Activated CD8-positive, alpha-beta T cell treated with anti-CD3 and anti-CD28 coated beads for 36 hours (primary cell): Measurements from ENCODE around the gene LRRC3. TPM values are rescaled to one million over a fixed set of nuclear protein-coding genes. Genes with fewer than 3 reads are reported as not detected.
"Not testable (repeated sequence)": the region's sequence is repeated elsewhere in the genome, so short reads cannot be mapped to it uniquely, and the experiment has no call there.

Source experiments
- ATAC-seq: fragments of 200-7000 bp; cut with Tn5 transposase; one replicate; pipeline ENCODE4 v1.10.0; 2021; ENCODE audit warnings: mild to moderate bottlenecking, moderate library complexity
- CTCF ChIA-PET: fragments of 350-600 bp; sonication (Branson Sonifier 250); formaldehyde crosslinking; loops from one replicate; lab custom pipeline; 2021; ENCODE audit warnings: antibody characterized with exemption; lab: Charles Lee
- POLR2A ChIA-PET: fragments of 350-600 bp; sonication (Branson Sonifier 250); formaldehyde crosslinking; loops from one replicate; lab custom pipeline; 2021; ENCODE audit warnings: antibody characterized with exemption; lab: Charles Lee
- DNase-seq: peaks from one replicate; pipeline ENCODE4 v3.0.0-alpha.2; 2020
- H3K27ac Mint-ChIP-seq: one replicate; pipeline ENCODE4 v1.8.0; 2021; ENCODE audit warnings: mild to moderate bottlenecking, mixed read lengths
- H3K27me3 Mint-ChIP-seq: one replicate; pipeline ENCODE4 v1.8.0; 2021; ENCODE audit warnings: mixed read lengths
- H3K36me3 Mint-ChIP-seq: one replicate; pipeline ENCODE4 v1.8.0; 2021; ENCODE audit warnings: low read depth, mixed read lengths
- H3K4me1 Mint-ChIP-seq: one replicate; pipeline ENCODE4 v1.8.0; 2021; ENCODE audit warnings: low read depth, mixed read lengths
- H3K4me3 Mint-ChIP-seq: one replicate; pipeline ENCODE4 v1.8.0; 2021; ENCODE audit warnings: mild to moderate bottlenecking, moderate library complexity, mixed read lengths
- H3K9me3 Mint-ChIP-seq: one replicate; pipeline ENCODE4 v1.8.0; 2021; ENCODE audit warnings: mixed read lengths
- CTCF ChIP-seq: fragments of 200-600 bp; IDR thresholded peaks from one replicate; pipeline ENCODE4 v1.8.0; 2022; ENCODE audit warnings: antibody characterized with exemption, mild to moderate bottlenecking
- intact Hi-C: fragments of 100-400 bp; cut with micrococcal nuclease; formaldehyde crosslinking; loops from one replicate; pipeline ENCODE4 v1.10.0; 2022
- total RNA-seq, 2 experiments: library from RNA; stranded (reverse); gene quantifications; one replicate each; pipeline ENCODE4 v1.2.3, GENCODE V29; 2021

The LRRC3 gene
- total RNA-seq, 2 experiments from 2014 or later: 1.8 to 1.9 TPM

GRCh38 chr21:44416193-44416592, 39.1 kb upstream of the LRRC3 start:
- ATAC-seq: no peak
- CTCF ChIA-PET: no interaction called here
- H3K9me3 Mint-ChIP-seq: peaks cover 2% of the 10 kb centered on the region
- intact Hi-C loops: no loop called here
- H3K27ac Mint-ChIP-seq: no peak overlapping the region
- no peak for DNase-seq
- no peaks in the 10 kb centered on the region for H3K4me1 Mint-ChIP-seq
- POLR2A ChIA-PET: no interaction called here
- H3K36me3 Mint-ChIP-seq: no peaks in the 10 kb centered on the region
- no peak for TF ChIP-seq CTCF
- H3K27me3 Mint-ChIP-seq: no peaks in the 10 kb centered on the region
- H3K4me3 Mint-ChIP-seq: no peak overlapping the region

GRCh38 chr21:44417621-44418107, 37.6 kb upstream of the LRRC3 start:
- ATAC-seq, intact Hi-C loops: not testable (repeated sequence)

GRCh38 chr21:44418108-44418875, 37.0 kb upstream of the LRRC3 start:
- Mint-ChIP-seq H3K4me1 (no peaks in the 10 kb centered on the region), H3K4me3 (no peak overlapping the region), H3K9me3 (peaks cover 2% of the 10 kb centered on the region), H3K36me3 (no peaks in the 10 kb centered on the region), H3K27me3 (no peaks in the 10 kb centered on the region), H3K27ac (no peak overlapping the region)
- CTCF ChIA-PET: no interaction called here
- ATAC-seq: no peak
- DNase-seq: no peak
- intact Hi-C loops: no loop called here
- TF ChIP-seq CTCF: no peak
- POLR2A ChIA-PET: no interaction called here

More at GRCh38 chr21:44417621-44418107, 37.6 kb upstream of the LRRC3 start:
- H3K36me3 Mint-ChIP-seq, H3K4me1 Mint-ChIP-seq, H3K9me3 Mint-ChIP-seq, H3K27me3 Mint-ChIP-seq, DNase-seq, H3K4me3 Mint-ChIP-seq, CTCF ChIA-PET, H3K27ac Mint-ChIP-seq, POLR2A ChIA-PET: not testable (repeated sequence)

- no peaks in the 10 kb centered on the region for H3K4me1 Mint-ChIP-seq
- no peak overlapping the region for H3K4me3 Mint-ChIP-seq
- intact Hi-C loops: no loop called here
- no peaks in the 10 kb centered on the region for H3K27me3 Mint-ChIP-seq
- TF ChIP-seq CTCF: no peak
- ChIA-PET CTCF (no interaction called here), POLR2A (interaction anchor here (0.7 kb wide), 1 partner anchor 735 kb away, joined by 3 read pairs; no protein-coding TSS in a partner anchor)
- no peaks in the 10 kb centered on the region for H3K36me3 Mint-ChIP-seq
- H3K27ac Mint-ChIP-seq: no peak overlapping the region
- DNase-seq: no peak
- ATAC-seq: no peak
- H3K9me3 Mint-ChIP-seq: peaks cover 2% of the 10 kb centered on the region
Observed at GRCh38 chr21:44418876-44419230, 36.5 kb upstream of the LRRC3 start.

GRCh38 chr21:44419679-44420078, 35.6 kb upstream of the LRRC3 start:
- intact Hi-C loops: no loop called here
- CTCF ChIA-PET: no interaction called here

More at GRCh38 chr21:44419679-44420078, 35.6 kb upstream of the LRRC3 start:
- POLR2A ChIA-PET: interaction anchor here (0.7 kb wide), 1 partner anchor 734 kb away, joined by 3 read pairs; no protein-coding TSS in a partner anchor
- Mint-ChIP-seq H3K27me3 (no peaks in the 10 kb centered on the region), H3K36me3 (no peaks in the 10 kb centered on the region), H3K4me1 (no peaks in the 10 kb centered on the region), H3K27ac (no peak overlapping the region), H3K4me3 (no peak overlapping the region), H3K9me3 (peaks cover 2% of the 10 kb centered on the region)
- no peak for DNase-seq
- ATAC-seq: no peak
- no peak for TF ChIP-seq CTCF
